GM06990 (cell line): Measurements from ENCODE around the gene UST.
"Not testable (repeated sequence)": the region's sequence is repeated elsewhere in the genome, so short reads cannot be mapped to it uniquely, and the experiment has no call there.

Experiments used
- DNase-seq: peaks from one replicate; pipeline ENCODE4 v3.0.0-alpha.2; 2011; ENCODE audit not compliant: insufficient read length; ENCODE audit errors: extremely low read depth
- H3K27me3 ChIP-seq: replicated peaks from 2 replicates; pipeline ENCODE4 v1.6.0; 2011; ENCODE audit warnings: low read length; ENCODE audit not compliant: control insufficient read depth, insufficient read depth
- H3K36me3 ChIP-seq: 2 replicates; pipeline ENCODE4 v1.5.1; 2011; ENCODE audit warnings: low read length; ENCODE audit not compliant: control insufficient read depth, insufficient read depth
- H3K4me3 ChIP-seq: replicated peaks from 2 replicates; pipeline ENCODE4 v1.5.1; 2011; ENCODE audit warnings: low read depth, mild to moderate bottlenecking, control low read depth, low read length
- TF ChIP-seq, protein P1 (sequence below): IDR thresholded peaks from 2 replicates; pipeline ENCODE4 v1.5.1; 2011; ENCODE audit warnings: low read length, control low read depth, mild to moderate bottlenecking, inconsistent platforms; ENCODE audit not compliant: insufficient read depth, poor library complexity, severe bottlenecking

Gene UST

DNA sequence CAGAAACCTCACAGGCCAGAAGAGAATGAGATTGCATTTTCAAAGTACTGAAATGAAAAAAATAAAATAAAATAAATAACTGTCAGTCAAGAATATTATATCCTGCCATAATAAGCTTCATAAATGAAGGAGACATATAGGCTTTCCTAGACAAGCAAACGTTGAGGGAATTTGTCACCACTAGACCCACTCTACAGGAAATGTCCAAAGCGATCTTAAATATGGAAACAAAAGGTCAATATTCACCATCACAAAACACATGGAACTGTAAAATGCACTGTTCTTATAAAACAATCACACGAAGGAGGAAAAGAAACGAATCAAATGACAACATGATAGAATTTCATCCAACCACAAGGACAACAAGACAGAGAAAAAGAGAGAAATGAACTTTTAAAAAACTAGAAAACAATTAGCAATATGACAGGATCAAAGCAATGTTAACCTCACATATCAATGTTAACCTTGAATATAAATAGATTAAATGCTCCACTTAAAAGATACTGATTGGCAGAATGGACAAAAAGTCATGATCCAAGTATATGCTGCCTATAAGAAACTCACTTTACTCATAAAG lies 352.0 kb downstream of the UST start:
- TF ChIP-seq, protein P1, sequence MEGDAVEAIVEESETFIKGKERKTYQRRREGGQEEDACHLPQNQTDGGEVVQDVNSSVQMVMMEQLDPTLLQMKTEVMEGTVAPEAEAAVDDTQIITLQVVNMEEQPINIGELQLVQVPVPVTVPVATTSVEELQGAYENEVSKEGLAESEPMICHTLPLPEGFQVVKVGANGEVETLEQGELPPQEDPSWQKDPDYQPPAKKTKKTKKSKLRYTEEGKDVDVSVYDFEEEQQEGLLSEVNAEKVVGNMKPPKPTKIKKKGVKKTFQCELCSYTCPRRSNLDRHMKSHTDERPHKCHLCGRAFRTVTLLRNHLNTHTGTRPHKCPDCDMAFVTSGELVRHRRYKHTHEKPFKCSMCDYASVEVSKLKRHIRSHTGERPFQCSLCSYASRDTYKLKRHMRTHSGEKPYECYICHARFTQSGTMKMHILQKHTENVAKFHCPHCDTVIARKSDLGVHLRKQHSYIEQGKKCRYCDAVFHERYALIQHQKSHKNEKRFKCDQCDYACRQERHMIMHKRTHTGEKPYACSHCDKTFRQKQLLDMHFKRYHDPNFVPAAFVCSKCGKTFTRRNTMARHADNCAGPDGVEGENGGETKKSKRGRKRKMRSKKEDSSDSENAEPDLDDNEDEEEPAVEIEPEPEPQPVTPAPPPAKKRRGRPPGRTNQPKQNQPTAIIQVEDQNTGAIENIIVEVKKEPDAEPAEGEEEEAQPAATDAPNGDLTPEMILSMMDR: no peak
- DNase-seq: no peak
- H3K27me3 ChIP-seq: no peaks in the 10 kb centered on the region
- no peak overlapping the region for H3K4me3 ChIP-seq
- H3K36me3 ChIP-seq: no peaks in the 10 kb centered on the region

GRCh38 chr6:149102324-149102723 lies 355.5 kb downstream of the UST start:
- DNase-seq: no peak
- TF ChIP-seq, protein P1: no peak

DNA sequence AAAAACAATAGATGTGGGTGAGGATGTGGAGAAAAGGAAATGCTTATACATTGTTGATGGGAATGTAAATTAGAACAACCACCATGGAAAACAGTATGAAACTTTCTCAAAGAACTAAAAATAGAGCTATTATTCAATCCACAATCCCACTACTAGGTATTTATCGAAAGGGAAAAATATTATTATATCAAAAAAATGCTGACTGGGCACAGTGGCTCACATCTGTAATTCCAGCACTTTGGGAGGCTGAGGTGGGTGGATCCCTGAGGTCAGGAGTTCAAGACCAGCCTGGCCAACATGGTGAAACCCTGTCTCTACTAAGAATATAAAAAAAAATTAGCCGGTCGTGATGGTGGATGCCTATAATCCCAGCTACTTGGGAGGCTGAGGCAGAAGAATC lies 357.1 kb downstream of the UST start:
- not testable (repeated sequence) for H3K36me3 ChIP-seq, H3K4me3 ChIP-seq, H3K27me3 ChIP-seq, DNase-seq

More at GRCh38 chr6:149102324-149102723, 355.5 kb downstream of the UST start:
- no peak overlapping the region for H3K4me3 ChIP-seq
- H3K36me3 ChIP-seq: no peaks in the 10 kb centered on the region
- H3K27me3 ChIP-seq: no peaks in the 10 kb centered on the region

GRCh38 chr6:149107520-149107919 lies 360.7 kb downstream of the UST start:
- no peaks in the 10 kb centered on the region for H3K27me3 ChIP-seq
- no peak overlapping the region for H3K4me3 ChIP-seq
- no peaks in the 10 kb centered on the region for H3K36me3 ChIP-seq
- DNase-seq: no peak
- TF ChIP-seq, protein P1: no peak

DNA sequence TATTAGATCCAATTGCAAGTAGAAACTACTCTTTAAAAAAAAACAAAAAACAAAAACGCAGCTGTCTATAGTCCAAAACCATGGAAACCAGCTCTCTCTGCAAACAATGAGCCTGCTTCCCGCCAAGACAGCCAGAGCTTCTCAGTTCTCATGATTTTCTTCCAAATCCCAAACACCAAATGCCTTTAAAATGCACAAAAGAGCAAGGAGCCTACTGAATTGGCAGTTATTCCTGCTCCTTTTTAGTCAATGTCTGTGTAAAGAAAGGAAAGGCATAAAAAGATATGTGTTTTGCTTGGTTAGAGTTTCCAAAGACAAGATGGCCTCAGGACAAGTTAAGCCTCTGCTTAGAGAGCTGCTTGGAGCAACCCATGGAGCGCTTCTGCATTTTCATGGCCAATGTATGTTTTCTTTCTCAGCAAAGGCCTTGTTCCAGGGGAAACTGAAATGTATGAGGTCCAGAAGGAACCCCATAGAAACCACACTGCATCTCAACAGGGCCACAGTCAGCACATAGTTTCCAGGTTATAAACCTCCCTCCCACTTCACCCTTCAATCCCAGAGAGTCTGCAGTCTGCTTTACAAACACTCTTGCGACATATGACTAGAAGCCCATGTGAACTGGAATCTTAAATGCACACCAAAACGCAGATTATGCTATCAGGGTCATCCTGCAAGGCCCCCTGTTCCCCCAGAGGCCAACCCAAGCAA lies 361.4 kb downstream of the UST start:
- no peak for DNase-seq
- Histone ChIP-seq H3K4me3 (no peak overlapping the region), H3K36me3 (no peaks in the 10 kb centered on the region), H3K27me3 (no peaks in the 10 kb centered on the region)
- TF ChIP-seq, protein P1: no peak

- DNase-seq: no peak
- no peaks in the 10 kb centered on the region for H3K36me3 ChIP-seq
- no peaks in the 10 kb centered on the region for H3K27me3 ChIP-seq
- TF ChIP-seq, protein P1: no peak
- no peak overlapping the region for H3K4me3 ChIP-seq
These were observed 361.9 kb downstream of the UST start for GRCh38 chr6:149108749-149109100.
